Activated CD8-positive, alpha-beta memory T cell treated with anti-CD3 and anti-CD28 coated beads for 4 hours (primary cell): Measurements from ENCODE around the gene FCHSD2.

Experiments
- DNase-seq, 2 donors: peaks; one replicate each; pipeline ENCODE4 v3.0.0-alpha.2; 2020; ENCODE audit warnings: low read depth in 2 of 2

Gene FCHSD2

GRCh38 chr11:72970557-72971118, 171.5 kb downstream of the FCHSD2 start:
- no peak for DNase-seq

GRCh38 chr11:72969894-72970335, 172.2 kb downstream of the FCHSD2 start:
- no peak for DNase-seq

DNA sequence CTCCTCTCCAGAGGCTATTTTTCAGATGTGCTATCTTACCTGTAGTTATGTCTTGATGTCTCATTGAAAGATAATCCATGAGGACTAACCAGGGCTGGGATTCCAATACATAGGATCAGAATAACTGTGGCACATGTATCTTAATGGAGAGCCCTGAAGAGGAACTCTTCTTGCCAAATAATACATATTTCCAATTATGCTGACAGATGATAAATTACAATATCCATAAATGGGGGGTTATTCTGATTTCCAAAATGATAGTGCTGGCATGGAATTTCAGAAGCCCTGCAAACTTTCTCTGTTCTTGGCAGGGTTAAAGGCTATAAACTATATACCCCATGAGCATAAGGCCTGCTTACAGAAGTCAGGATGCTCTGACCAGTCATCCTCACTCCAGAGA, 173.7 kb downstream of the FCHSD2 start:
- no peak for DNase-seq

GRCh38 chr11:72965672-72966071, 176.4 kb downstream of the FCHSD2 start:
- DNase-seq: no peak

- DNase-seq: no peak
Measured at GRCh38 chr11:72962717-72963116, 179.4 kb downstream of the FCHSD2 start.

GRCh38 chr11:72962084-72962483, 180.0 kb downstream of the FCHSD2 start:
- DNase-seq: no peak

- no peak for DNase-seq
Measured at GRCh38 chr11:72959998-72960731, 182.0 kb downstream of the FCHSD2 start.

- DNase-seq: no peak
Measured at GRCh38 chr11:72958791-72959190, 183.3 kb downstream of the FCHSD2 start.

GRCh38 chr11:72955466-72955865, 186.7 kb downstream of the FCHSD2 start:
- no peak for DNase-seq

- DNase-seq: no peak
Measured at GRCh38 chr11:72954860-72955259, 187.3 kb downstream of the FCHSD2 start.

DNA sequence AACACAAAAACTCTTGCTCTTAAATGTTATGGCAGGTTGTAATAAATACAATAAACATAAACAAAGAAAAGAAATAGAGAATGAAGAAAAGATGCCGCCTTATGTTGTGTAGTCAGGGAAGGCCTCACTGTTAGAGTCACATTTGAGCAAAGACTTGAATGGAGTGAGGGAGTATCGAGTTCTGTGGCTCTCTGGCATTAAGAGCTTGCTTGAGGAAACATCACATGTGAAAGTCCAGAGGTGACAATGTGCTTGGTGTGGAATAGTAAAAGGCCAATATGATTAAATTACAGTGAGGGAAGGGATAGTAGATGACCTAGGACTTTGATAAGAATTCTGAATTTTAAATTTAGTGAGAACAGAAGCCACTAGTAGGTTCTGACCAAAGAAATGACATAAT, 188.5 kb downstream of the FCHSD2 start:
- no peak for DNase-seq

- DNase-seq: no peak
Measured at GRCh38 chr11:72951888-72952287, 190.2 kb downstream of the FCHSD2 start.

DNA sequence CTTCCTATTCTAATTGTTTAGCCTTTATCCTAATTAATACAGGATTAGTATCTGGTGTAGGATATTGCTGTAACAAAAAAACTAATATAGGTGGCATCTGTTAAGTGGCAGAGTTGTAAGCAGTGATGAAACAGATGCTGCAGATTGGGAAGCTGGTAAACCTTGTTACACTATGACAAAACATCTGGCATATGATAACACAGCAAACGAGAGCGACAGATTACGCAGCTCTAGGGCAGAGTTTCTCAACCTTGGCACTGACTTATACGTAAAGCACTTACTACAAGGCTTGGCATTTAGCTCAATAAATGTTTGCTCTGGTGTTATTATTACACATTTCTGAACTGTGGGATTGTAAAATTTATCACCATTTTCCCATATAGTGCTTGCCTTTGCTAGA, 190.9 kb downstream of the FCHSD2 start:
- no peak for DNase-seq

GRCh38 chr11:72950685-72951084, 191.4 kb downstream of the FCHSD2 start:
- DNase-seq: no peak

- no peak for DNase-seq
Measured at GRCh38 chr11:72947229-72947628, 194.9 kb downstream of the FCHSD2 start.

DNA sequence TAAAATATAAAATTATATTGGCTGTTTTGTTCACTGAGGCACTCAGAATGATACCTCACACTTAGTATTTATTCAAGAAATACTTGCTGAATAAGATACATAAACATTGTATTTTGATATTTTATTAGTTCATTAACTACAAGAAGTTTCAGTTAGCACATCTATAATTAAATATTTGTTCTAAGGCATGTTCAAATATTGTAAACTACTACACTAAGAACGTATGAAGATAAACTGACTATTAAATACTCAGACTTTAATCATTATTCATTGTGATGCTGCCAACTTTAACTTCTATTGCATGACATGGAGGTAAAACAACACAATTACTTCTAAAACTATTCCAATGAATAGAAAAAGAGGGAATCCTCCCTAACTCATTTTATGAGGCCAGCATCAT, 198.5 kb downstream of the FCHSD2 start:
- DNase-seq: no peak

DNA sequence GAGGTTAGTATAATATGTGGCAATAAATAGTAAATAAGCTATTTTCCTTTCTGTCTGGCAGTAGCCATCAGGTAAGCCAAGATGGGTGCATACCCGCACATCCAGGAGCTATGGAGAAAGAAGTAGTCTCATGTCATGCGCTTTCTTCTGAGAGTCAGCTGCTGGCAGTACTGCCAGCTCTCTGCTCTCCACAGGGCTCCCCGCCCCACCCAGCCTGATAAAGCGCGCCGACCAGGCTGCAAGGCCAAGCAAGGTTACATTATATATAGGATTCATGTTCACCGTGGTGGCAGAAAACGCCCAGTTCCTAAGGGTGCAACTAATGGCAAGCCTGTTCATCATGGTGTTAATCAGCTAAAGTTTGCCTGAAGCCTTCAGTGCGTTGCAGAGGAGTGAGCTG, 201.7 kb downstream of the FCHSD2 start:
- DNase-seq: no peak

GRCh38 chr11:72939031-72939430, 203.1 kb downstream of the FCHSD2 start:
- no peak for DNase-seq

- no peak for DNase-seq
Measured at GRCh38 chr11:72937439-72937838, 204.7 kb downstream of the FCHSD2 start.

DNA sequence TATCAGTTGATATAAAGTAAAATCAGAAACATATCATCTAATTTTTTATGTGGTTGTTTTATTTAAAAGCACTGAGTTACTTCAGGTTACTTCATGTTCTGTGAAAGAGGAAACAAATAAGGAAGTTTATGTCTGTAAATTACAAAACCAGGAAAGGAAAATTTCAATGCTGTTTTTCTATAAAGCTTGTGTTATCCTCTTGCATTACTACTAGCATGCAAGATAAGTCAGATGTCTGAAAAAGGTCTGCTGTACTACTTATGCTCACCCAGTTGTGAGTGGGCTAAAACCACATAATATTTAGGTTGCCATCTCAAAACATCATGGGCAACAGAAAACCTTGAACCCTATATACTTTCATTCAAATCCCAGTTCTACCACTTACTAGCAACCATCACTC, 206.4 kb downstream of the FCHSD2 start:
- no peak for DNase-seq

- DNase-seq: no peak
Measured at GRCh38 chr11:72932132-72932570, 210.0 kb downstream of the FCHSD2 start.

DNA sequence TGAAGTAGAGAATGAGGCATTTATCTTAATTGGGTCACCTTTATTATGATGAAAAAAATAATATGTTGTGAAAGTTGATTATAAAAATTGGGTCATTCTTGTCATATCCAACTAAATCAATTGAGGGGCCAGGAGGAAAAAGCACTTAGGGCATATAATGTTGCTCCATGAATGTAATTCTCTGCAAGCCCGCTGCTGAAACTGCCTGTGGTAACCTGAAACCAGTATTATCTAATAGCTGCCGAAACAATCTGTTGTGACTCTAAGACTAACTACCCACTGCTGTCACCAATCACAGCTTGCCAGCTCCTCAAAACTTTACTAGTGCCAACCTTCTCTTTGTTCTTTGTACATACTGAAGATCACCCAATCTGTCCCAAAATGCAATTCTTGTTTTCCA, 212.1 kb downstream of the FCHSD2 start:
- no peak for DNase-seq

DNA sequence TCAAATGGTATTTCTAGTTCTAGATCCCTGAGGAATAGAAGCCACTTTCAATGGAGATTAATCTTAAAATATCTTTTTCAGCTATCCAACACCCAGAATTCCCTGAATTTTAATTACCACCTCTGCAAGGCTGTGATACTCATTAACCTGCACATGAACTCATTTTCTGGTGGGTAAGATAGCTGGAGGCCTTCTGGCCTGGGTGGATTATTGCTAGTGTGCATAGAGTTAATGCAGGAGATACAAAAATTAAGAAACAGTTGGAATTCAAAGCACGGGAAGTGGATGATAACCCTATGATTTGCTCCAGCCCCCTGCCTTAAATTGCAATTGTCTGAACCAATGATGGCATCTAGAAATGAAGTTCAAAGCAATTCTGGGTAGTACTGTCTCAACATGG, 212.9 kb downstream of the FCHSD2 start:
- no peak for DNase-seq

GRCh38 chr11:72927380-72927779, 214.7 kb downstream of the FCHSD2 start:
- no peak for DNase-seq
